AG09319 (cell line): Measurements from ENCODE around the gene HSD17B11.
"Not testable (repeated sequence)": the region's sequence is repeated elsewhere in the genome, so short reads cannot be mapped to it uniquely, and the experiment has no call there.

Source experiments
- DNase-seq: peaks from one replicate; pipeline ENCODE4 v3.0.0-alpha.2; 2010; ENCODE audit warnings: low read depth; ENCODE audit errors: extremely low read depth
- TF ChIP-seq, protein P1 (sequence below): IDR thresholded peaks from 2 replicates; pipeline ENCODE4 v1.5.1; 2011; ENCODE audit warnings: low read depth, mild to moderate bottlenecking, inconsistent platforms, low read length, moderate library complexity

HSD17B11 gene, protein sequence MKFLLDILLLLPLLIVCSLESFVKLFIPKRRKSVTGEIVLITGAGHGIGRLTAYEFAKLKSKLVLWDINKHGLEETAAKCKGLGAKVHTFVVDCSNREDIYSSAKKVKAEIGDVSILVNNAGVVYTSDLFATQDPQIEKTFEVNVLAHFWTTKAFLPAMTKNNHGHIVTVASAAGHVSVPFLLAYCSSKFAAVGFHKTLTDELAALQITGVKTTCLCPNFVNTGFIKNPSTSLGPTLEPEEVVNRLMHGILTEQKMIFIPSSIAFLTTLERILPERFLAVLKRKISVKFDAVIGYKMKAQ

DNA sequence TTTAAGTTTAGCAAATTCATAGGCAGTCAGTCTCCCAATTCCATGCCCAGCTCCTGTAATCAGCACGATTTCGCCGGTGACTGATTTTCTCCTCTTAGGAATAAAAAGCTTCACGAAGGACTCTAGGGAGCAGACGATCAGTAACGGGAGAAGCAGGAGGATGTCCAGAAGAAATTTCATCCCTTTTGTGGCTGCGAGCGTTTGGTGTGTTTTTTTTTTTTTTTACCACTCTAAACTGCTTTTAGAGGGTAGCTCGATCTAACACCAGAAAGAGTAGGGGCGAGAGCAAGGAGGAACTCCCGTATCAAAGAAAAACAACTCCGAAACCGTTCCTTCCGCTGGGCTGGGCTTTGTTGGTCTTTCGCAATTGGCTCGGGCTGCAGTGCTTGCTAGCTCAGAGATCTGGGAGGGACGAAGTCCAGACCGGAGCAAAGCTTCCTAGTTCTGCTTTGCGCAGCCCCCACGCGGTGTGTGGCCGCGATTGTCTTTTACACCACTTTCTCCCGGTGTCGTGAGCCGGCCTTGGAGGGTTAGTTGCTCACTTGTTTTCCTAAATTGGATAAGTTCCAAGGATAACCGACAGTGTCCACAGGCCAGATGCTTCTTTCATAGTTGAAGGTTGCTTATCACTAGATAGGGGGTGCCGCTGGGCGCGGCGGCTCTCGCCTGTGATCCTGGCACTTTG, at the start of gene HSD17B11:
TSS of gene HSD17B11 (minus strand) at position 298 of the 685 bp plus-strand sequence. CDS start at position 180, 118 bp downstream.
- DNase-seq, result peak; percentile 81
- TF ChIP-seq, protein P1, sequence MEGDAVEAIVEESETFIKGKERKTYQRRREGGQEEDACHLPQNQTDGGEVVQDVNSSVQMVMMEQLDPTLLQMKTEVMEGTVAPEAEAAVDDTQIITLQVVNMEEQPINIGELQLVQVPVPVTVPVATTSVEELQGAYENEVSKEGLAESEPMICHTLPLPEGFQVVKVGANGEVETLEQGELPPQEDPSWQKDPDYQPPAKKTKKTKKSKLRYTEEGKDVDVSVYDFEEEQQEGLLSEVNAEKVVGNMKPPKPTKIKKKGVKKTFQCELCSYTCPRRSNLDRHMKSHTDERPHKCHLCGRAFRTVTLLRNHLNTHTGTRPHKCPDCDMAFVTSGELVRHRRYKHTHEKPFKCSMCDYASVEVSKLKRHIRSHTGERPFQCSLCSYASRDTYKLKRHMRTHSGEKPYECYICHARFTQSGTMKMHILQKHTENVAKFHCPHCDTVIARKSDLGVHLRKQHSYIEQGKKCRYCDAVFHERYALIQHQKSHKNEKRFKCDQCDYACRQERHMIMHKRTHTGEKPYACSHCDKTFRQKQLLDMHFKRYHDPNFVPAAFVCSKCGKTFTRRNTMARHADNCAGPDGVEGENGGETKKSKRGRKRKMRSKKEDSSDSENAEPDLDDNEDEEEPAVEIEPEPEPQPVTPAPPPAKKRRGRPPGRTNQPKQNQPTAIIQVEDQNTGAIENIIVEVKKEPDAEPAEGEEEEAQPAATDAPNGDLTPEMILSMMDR, result peak; percentile 12

DNA sequence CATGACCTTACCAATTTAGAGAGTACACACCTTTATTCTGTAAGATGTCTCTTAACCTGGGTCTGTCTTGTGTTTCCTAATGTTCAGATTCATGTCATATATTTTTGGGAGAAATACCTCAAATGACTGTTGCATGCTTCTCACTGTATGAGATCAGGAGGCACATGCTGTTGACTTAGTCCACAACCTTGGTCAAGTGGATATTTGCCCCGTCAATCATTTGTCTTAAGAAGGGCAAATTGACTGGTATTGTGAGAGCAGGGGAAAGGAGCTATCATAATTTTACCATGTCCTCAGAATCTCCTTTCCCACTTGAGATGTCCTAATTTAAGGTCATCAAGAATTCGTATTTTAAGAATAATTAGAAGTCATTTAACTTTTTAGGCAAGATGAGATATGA, 42.4 kb upstream of the HSD17B11 start:
- DNase-seq, result no peak
- TF ChIP-seq, protein P1, result no peak

DNA sequence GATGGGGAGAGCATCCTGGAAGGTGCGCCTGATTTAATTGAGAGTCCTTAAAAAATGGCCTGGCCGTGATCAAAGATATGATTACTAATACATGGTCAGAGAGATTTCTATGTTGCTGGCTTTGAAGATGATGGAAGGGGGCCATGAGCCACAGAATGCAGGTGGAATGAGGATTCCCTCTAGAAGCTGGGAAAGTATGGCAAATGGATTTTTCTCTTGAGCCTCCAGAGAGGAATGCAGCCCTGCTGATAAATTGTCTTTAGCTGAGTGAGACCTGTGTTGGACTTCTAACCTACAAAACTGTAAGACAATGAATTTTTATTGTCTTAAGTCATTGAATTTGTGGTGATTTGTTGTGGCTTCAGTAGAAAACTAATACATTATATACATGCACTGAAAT, 39.0 kb upstream of the HSD17B11 start:
- TF ChIP-seq, protein P1, result no peak
- DNase-seq, result no peak

DNA sequence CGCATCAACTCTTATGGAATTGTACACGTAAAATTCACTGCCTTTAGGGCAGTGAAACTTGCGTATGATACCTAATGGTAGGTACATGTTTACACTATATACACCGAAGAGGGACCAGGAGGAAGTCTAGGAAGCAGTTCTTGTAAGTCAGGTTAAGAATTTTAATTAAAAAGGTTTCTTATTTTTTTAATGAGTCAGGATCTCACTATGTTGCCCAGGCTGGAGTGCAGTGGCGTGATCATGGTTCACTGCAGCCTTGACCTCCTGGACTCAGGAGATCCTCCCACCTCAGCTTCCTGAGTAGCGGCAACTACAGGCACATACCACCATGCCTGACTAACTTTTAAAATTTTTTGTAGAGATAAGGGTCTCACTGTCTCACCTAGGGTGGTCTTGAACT, 38.0 kb upstream of the HSD17B11 start:
- TF ChIP-seq, protein P1, result no peak
- no peak for DNase-seq

DNA sequence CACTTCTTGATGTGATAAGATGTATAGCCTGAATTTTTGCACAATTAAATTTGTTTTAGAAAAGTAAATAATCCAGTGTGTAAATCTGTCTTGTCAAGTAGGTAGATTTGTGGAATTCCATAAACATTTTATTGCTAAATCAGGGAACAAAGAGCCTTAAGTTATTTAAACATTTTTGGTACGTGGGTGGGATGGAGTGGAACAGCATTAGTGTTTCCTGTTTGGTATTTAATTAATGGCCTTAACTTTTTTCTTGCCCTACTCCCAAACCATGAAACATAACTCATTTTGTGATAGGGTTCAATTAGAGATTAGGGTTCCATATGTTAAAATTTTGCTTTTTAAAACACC, 36.5 kb upstream of the HSD17B11 start:
- TF ChIP-seq, protein P1, result no peak
- DNase-seq, result no peak

DNA sequence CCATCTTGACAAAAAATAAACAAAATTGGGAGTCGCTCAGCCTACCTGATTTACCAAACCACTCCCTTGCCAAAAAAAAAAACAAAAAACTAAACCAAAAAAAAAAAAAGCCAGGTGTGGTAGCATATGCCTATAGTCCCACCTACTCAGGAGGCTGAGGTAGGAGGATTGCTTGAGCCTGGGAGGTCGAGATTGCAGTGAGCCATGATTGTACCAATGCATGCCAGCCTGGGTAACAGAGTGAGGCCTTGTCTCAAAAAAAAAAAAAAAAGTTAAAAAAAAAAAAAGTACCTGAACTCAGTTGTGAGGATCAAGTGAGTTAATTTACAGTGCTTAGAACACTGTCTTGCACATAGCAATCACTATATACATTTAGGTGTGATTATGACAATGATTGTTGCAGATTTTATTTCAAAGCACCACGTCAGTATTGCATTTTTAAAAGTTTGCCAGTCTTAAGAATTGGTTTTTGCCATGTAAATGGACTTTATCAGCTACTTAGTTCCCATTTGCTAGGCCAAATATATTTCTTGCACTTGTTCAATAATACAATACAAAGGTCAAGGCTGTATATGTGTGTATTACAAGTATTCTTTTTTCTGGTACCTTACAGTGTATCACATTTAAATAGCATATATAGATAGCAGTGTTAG, 36.0 kb upstream of the HSD17B11 start:
- TF ChIP-seq, protein P1, result no peak

DNA sequence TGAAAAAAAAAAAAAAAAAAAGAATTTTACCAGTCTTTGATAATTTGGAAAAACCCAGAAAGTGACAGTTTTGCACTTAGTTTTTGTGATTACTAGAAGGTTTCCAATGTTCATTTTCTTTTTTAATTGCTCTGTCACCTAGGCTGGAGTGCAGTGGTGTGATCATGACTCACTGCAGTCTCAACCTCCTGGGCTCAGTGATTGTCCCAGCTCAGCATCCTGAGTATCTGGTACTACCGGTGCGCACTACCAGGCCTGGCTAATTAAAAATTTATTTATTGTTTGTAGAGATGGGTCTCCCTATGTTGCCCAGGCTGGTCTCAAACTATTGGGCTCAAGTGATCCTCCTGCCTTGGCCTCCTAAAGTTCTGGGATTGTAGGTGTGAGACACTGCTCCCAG, 34.7 kb upstream of the HSD17B11 start:
- no peak for DNase-seq
- TF ChIP-seq, protein P1, result no peak

More for the DNA sequence above, 36.0 kb upstream of the HSD17B11 start:
- DNase-seq, result no peak

DNA sequence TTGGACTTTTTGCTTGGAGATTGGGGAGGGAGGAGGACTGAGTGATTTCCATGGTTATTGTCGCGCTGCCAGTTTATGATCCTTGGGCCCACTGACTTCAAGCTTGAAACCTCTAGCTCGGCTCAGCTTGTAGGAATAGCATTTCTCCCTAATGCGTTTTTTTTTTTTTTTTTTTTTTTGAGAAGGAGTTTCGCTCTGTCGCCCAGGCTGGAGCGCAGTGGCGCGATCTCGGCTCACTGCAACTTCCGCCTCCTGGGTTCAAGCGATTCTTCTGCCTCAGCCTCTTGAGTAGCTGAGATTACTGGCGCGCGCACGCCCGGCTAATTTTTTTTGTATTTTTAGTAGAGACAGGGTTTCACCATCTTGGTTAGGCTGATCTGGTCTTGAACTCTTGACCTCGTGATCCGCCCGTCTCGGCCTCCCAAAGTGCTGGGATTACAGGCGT, 33.1 kb upstream of the HSD17B11 start:
- DNase-seq, result not testable (repeated sequence)
